HG03175 (cell line): ENCODE data around the gene MAJIN.
"Not testable (repeated sequence)": the region's sequence is repeated elsewhere in the genome, so short reads cannot be mapped to it uniquely, and the experiment has no call there.

Experiments
- ATAC-seq: cut with Tn5 transposase; IDR thresholded peaks from one replicate; pipeline ENCODE4 v1.9.1; 2021; ENCODE audit warnings: mild to moderate bottlenecking, moderate library complexity; ENCODE audit not compliant: unreplicated experiment

Gene MAJIN

GRCh38 chr11:64971421-64972233, at the start of gene MAJIN:
TSS of gene MAJIN (minus strand) at chr11:64972108. CDS start at chr11:64959405, 12,703 bp downstream.
- no peak for ATAC-seq

- no peak for ATAC-seq
Measured at GRCh38 chr11:65021509-65021908, 49.6 kb upstream of the MAJIN start.

GRCh38 chr11:65021003-65021402, 49.1 kb upstream of the MAJIN start:
- ATAC-seq, result no peak

GRCh38 chr11:65019824-65020223, 47.9 kb upstream of the MAJIN start:
- ATAC-seq, result no peak

- no peak for ATAC-seq
Measured at GRCh38 chr11:65017937-65018336, 46.0 kb upstream of the MAJIN start.

- no peak for ATAC-seq
Measured at GRCh38 chr11:65016705-65017104, 44.8 kb upstream of the MAJIN start.

- peak; percentile 10 for ATAC-seq
Measured at GRCh38 chr11:65014726-65015227, 42.9 kb upstream of the MAJIN start.

GRCh38 chr11:65013888-65014725, 42.2 kb upstream of the MAJIN start, which contains the start of gene ARL2:
TSS of gene ARL2 (plus strand) at chr11:65014160. CDS start at chr11:65014208, 48 bp downstream.
- ATAC-seq, result peak; percentile 82

- ATAC-seq, result peak; percentile 67
Measured at GRCh38 chr11:65013130-65013887, 41.4 kb upstream of the MAJIN start.

- ATAC-seq, result no peak
Measured at GRCh38 chr11:65008873-65009272, 37.0 kb upstream of the MAJIN start.

GRCh38 chr11:65008016-65008415, 36.1 kb upstream of the MAJIN start:
- ATAC-seq, result no peak

GRCh38 chr11:65003968-65004367, 32.1 kb upstream of the MAJIN start:
- not testable (repeated sequence) for ATAC-seq

GRCh38 chr11:65003282-65003681, 31.4 kb upstream of the MAJIN start:
- no peak for ATAC-seq

- ATAC-seq, result no peak
Measured at GRCh38 chr11:65002706-65003105, 30.8 kb upstream of the MAJIN start.

- ATAC-seq, result no peak
Measured at GRCh38 chr11:64999478-64999877, 27.6 kb upstream of the MAJIN start.

GRCh38 chr11:64998690-64999431, 27.0 kb upstream of the MAJIN start:
- ATAC-seq, result no peak

GRCh38 chr11:64998141-64998540, 26.2 kb upstream of the MAJIN start:
- no peak for ATAC-seq

- no peak for ATAC-seq
Measured at GRCh38 chr11:64996710-64997380, 24.9 kb upstream of the MAJIN start, which contains the start of gene BATF2. TSS of gene BATF2 (minus strand) at chr11:64996971. CDS start at chr11:64996914, 57 bp downstream.

GRCh38 chr11:64996327-64996709, 24.4 kb upstream of the MAJIN start:
- ATAC-seq, result no peak

GRCh38 chr11:64994318-64994717, 22.4 kb upstream of the MAJIN start:
- ATAC-seq, result no peak
